AG09319 (cell line): ENCODE measurements around the gene CGNL1.

ENCODE experiments used
- DNase-seq: peaks from one replicate; pipeline ENCODE4 v3.0.0-alpha.2; 2010; ENCODE audit warnings: low read depth; ENCODE audit errors: extremely low read depth
- TF ChIP-seq, protein P1 (sequence below): IDR thresholded peaks from 2 replicates; pipeline ENCODE4 v1.5.1; 2011; ENCODE audit warnings: low read depth, mild to moderate bottlenecking, inconsistent platforms, low read length, moderate library complexity

The CGNL1 gene

DNA sequence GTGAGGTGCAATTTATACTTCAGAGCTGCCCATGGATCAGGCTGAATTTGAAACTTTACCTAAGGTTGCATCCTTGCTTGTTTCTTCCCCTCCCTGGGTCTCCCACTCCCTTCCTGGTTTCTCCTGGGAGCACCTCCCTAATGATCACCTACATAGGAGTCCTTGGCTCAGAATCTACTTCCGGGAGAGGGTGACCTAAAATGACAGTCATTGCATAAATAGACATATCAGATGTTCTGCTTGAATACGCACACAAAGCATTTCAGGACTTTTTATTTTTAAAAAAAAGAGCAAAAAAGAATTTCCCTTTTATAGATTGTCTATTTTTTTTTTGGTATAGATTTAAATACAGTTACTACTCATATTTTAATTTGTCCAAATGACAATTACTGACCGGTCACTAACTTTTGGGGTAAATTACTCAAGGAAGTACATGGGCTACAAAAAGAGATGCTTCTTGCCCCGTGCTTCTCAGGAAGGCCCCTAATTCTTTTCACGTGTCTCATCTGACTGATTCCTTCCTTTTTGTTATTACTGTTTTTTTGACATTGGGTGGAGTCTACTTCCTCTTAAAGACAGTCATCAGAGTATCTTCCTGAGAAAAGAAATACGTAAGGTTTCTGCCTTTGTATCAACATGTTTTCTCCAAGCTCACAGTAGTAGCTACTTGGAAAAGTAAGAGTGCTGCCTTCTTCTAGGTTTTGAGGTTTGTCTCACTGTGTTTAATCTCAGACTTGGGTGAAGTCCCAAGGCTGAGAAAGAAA lies 210.5 kb downstream of the CGNL1 start:
- no peak for DNase-seq
- TF ChIP-seq, protein P1, sequence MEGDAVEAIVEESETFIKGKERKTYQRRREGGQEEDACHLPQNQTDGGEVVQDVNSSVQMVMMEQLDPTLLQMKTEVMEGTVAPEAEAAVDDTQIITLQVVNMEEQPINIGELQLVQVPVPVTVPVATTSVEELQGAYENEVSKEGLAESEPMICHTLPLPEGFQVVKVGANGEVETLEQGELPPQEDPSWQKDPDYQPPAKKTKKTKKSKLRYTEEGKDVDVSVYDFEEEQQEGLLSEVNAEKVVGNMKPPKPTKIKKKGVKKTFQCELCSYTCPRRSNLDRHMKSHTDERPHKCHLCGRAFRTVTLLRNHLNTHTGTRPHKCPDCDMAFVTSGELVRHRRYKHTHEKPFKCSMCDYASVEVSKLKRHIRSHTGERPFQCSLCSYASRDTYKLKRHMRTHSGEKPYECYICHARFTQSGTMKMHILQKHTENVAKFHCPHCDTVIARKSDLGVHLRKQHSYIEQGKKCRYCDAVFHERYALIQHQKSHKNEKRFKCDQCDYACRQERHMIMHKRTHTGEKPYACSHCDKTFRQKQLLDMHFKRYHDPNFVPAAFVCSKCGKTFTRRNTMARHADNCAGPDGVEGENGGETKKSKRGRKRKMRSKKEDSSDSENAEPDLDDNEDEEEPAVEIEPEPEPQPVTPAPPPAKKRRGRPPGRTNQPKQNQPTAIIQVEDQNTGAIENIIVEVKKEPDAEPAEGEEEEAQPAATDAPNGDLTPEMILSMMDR: no peak

DNA sequence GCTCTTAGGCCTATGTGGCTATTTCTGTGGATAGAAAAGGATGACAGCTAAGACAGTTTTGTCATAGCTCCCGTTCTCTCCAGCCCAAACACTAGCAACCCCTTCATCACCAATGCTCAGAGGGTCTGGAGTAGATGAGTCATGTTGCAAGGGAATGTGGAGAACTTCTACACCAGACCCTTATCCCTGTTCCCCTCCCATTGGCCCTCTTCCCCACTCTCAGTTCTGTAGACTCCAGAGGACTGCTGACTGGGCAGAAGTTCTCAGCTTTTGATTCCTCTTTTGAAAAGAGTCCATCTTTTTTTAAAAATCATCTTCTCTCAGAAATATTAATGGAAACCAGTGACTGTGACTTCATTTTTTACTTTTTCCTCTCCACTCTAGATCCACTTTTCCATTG lies 213.0 kb downstream of the CGNL1 start:
- DNase-seq: no peak

DNA sequence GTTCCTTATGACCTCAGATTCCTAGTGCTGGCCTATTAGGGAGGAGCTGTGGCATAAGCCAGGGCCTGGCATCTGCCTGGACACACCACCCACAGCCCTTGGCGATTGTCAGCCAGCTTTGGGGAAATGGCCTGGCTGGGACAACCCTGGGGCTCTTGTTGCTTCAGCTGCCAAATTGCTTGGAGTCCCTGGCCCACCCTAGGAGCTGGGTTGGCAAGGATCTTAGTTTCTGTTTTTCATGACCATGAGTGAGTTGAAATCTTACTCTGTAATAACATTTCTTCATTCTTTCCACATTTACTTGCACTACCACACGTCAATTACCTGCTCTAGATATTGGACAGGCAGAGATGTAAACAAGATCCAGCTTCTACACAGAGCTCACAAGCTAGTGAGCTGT lies 213.4 kb downstream of the CGNL1 start:
- DNase-seq: no peak
- TF ChIP-seq, protein P1: no peak

More for the DNA sequence above, 213.0 kb downstream of the CGNL1 start:
- TF ChIP-seq, protein P1: no peak

DNA sequence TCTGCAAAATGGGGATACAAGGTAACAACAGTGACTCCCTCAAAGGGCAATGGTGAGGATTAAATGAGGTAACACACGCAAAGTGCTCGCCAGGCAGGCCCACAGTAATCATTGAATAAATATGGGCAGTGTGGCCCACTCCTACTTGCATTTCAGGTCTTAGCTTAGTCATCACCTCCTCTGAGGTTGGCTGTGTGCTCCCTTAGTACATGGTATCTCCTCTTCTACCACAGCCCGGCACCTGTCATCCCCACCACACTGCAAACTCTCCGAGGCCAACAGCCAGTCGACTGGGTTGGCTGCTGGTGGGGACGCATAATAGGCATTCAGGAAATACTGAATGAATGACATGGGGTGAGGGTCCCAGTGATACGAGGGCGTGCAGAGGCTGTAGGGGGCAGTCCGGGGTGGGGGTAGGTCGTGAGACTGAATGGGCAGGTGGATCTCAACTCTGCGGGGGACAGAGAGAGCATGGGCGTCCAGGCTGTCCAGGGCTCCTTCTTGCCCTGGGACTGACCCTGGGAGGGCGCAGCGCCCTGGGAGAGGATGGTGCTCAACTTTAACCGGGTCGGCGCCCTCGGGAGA lies 215.0 kb downstream of the CGNL1 start:
- TF ChIP-seq, protein P1: no peak
- DNase-seq: no peak

DNA sequence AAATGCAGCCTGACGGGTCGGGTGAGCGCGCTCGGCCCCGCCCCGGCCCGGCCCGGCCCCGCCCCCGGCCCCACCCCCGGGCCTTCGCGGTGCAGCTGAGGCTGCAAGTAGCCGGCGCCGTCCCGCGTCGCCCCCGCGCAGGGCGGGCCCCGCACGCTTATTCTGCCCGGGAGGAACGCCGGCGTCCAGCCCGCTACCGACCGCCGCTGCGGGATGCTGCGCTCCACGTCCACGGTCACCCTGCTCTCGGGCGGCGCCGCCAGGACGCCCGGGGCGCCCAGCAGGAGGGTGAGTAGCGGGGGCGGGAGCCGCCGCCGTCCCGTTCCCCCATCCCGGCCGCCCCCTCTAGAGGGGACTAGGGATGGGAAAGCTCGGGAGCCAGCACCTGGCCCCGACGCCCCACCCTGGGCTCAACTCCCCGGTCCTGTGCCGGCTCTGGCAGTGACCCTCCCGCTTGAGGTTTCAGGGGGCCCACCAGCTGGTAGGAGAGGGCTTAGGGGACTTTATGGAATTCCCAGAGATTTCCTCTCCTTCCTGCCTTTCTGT lies 215.6 kb downstream of the CGNL1 start, which contains the start of gene MYZAP:
Gene MYZAP (plus strand): TSS at position 83 of the 546 bp plus-strand sequence. CDS start 131 bp downstream, at position 214.
- TF ChIP-seq, protein P1: no peak
- no peak for DNase-seq

DNA sequence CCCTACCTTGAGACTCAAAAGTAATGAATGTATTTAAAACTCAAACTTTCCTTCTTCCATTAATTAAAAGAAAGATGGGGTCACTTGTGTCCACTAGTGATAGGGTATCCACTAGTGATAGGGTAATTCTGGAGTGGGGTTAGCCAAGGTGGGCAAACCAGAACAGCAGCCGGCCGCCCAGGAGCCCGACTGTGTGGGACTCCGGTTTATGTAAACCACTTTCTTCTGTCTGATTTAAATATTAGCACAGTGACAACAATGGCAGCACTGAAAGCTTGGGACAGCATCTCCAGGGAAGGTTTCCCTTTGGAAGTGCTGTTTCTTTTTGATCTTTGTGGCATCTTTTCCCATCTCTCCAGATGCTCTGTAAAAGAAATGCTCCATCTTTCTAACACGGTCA lies 216.1 kb downstream of the CGNL1 start:
- no peak for DNase-seq

More for the DNA sequence above, 216.1 kb downstream of the CGNL1 start:
- TF ChIP-seq, protein P1: no peak
